K562 (cell line): ENCODE results near the gene ASMTL. TPM values are rescaled to one million over a fixed set of nuclear protein-coding genes. Genes with fewer than 3 reads are reported as not detected.
"Not testable (repeated sequence)": the region's sequence is repeated elsewhere in the genome, so short reads cannot be mapped to it uniquely, and the experiment has no call there.

ENCODE experiments used
- ATAC-seq: fragments of 200-7000 bp; cut with Tn5 transposase; 3 replicates; pipeline ENCODE4 v1.9.1; 2020; ENCODE audit warnings: moderate library complexity
- BruUV-seq: library from RNA; stranded (reverse); fragments of 400-500 nt; replicated peaks from 2 replicates; lab custom pipeline; 2021; lab: Mats Ljungman, UMichigan
- CTCF ChIA-PET: fragments of 300-600 bp; formaldehyde crosslinking; extraction: SDS; loops from one replicate; lab custom pipeline; 2021; ENCODE audit warnings: low intra/inter-chr PET ratio; lab: Yijun Ruan, JAX
- POLR2A ChIA-PET: fragments of 300-600, 350-650 bp; sonication (Branson Sonifier 250); formaldehyde crosslinking; extraction: SDS; loops from one replicate; lab custom pipeline; 2021; ENCODE audit warnings: antibody characterized with exemption, inconsistent platforms; lab: Yijun Ruan, JAX
- DNase-seq, 4 experiments: peaks; one replicate each; pipeline versions ENCODE4 v3.0.0 to v3.0.0-alpha.2; 2011 to 2018; ENCODE audit warnings: low spot score in 3 of 4, mixed read lengths in 3 of 4; ENCODE audit errors: extremely low read depth in 1 of 4
- FAIRE-seq: peaks from 2 replicates; lab custom pipeline; 2011; peaks lifted over from hg19 to GRCh38; lab: Jason Lieb, UNC
- H2AFZ ChIP-seq: 2 replicates; pipeline ENCODE4 v1.6.0; 2011; ENCODE audit warnings: low read depth, low read length, control low read depth, inconsistent platforms
- H3K27ac ChIP-seq: fragments of 200-600 bp; 3 replicates; pipeline ENCODE4 v1.8.0; 2011; ENCODE audit warnings: low read depth, mild to moderate bottlenecking, control low read depth, inconsistent platforms, low read length, moderate library complexity, mixed read lengths; ENCODE audit errors: extremely low read depth
- H3K27me3 ChIP-seq, 2 experiments: fragments of 300-600 bp in 1 of 2; 2 replicates in 1 of 2; 3 replicates in 1 of 2; pipeline versions ENCODE4 v1.6.0 to v1.8.0; 2011; ENCODE audit warnings: inconsistent platforms in 2 of 2, low read length in 2 of 2, mild to moderate bottlenecking in 1 of 2, mixed read lengths in 1 of 2, moderate library complexity in 1 of 2; ENCODE audit not compliant: control insufficient read depth in 2 of 2, insufficient read depth in 2 of 2
- H3K36me3 ChIP-seq: fragments of 300-600 bp; 3 replicates; pipeline ENCODE4 v1.8.0; 2011; ENCODE audit warnings: mild to moderate bottlenecking, low read length, inconsistent platforms; ENCODE audit not compliant: control insufficient read depth, insufficient read depth
- H3K4me1 ChIP-seq, 2 experiments: fragments of 200-600 bp in 1 of 2; replicated peaks in 1 of 2; 2 replicates in 1 of 2; 3 replicates in 1 of 2; pipeline versions ENCODE4 v1.5.1 to v1.8.0; 2011; ENCODE audit warnings: inconsistent platforms in 2 of 2, low read length in 2 of 2, mild to moderate bottlenecking in 1 of 2, mixed read lengths in 1 of 2, moderate library complexity in 1 of 2; ENCODE audit not compliant: control insufficient read depth in 2 of 2, insufficient read depth in 2 of 2
- H3K4me2 ChIP-seq: 2 replicates; pipeline ENCODE4 v1.6.1; 2011; ENCODE audit warnings: low read length, control low read depth, inconsistent platforms, mixed read lengths; ENCODE audit not compliant: insufficient read depth
- H3K4me3 ChIP-seq: fragments of 200-600 bp; sonication (generic), shearing (Covaris generic); 2 replicates; pipeline ENCODE4 v1.5.1; 2016; ENCODE audit warnings: control low read depth, inconsistent platforms
- H3K79me2 ChIP-seq: fragments of 200-600 bp; 3 replicates; pipeline ENCODE4 v1.8.0; 2011; ENCODE audit warnings: low read length, inconsistent platforms; ENCODE audit not compliant: control insufficient read depth, insufficient read depth
- H3K9ac ChIP-seq, 2 experiments: 2 replicates each; pipeline versions ENCODE4 v1.6.0 to v1.6.1; 2011; ENCODE audit warnings: low read depth in 2 of 2, low read length in 2 of 2, control low read depth in 1 of 2, inconsistent platforms in 1 of 2, mild to moderate bottlenecking in 1 of 2, mixed read lengths in 1 of 2; ENCODE audit not compliant: insufficient read depth in 1 of 2
- H3K9me1 ChIP-seq: one replicate; pipeline ENCODE4 v1.6.0; 2011; ENCODE audit warnings: inconsistent platforms, mild to moderate bottlenecking, low read length, moderate library complexity; ENCODE audit not compliant: control insufficient read depth, insufficient read depth
- H3K9me3 ChIP-seq: replicated peaks from 2 replicates; pipeline ENCODE4 v1.5.1; 2011; ENCODE audit warnings: low read depth, low read length, inconsistent platforms; ENCODE audit not compliant: control insufficient read depth, insufficient read depth
- H4K20me1 ChIP-seq: replicated peaks from 2 replicates; pipeline ENCODE4 v1.6.1; 2011; ENCODE audit warnings: low read length, inconsistent platforms, mixed read lengths; ENCODE audit not compliant: control insufficient read depth, insufficient read depth
- MAX ChIP-seq: sonication (generic); formaldehyde crosslinking; IDR thresholded peaks from 2 replicates; pipeline ENCODE4 v1.9.0; 2022; ENCODE audit warnings: mild to moderate bottlenecking, missing genetic modification reagents
- USF1 ChIP-seq: sonication (generic); formaldehyde crosslinking; IDR thresholded peaks from 2 replicates; pipeline ENCODE4 v1.9.0; 2022; ENCODE audit warnings: mild to moderate bottlenecking, missing genetic modification reagents
- YY1 ChIP-seq, 3 experiments: IDR thresholded peaks; 2 replicates each; pipeline ENCODE4 v1.6.1; 2011; ENCODE audit warnings: low read length in 2 of 3, mild to moderate bottlenecking in 2 of 3, moderate library complexity in 2 of 3, borderline replicate concordance in 1 of 3, control low read depth in 1 of 3, low read depth in 1 of 3; ENCODE audit not compliant: insufficient read depth in 3 of 3, insufficient replicate concordance in 2 of 3, control insufficient read depth in 1 of 3, insufficient read length in 1 of 3; ENCODE audit errors: extremely low read depth in 1 of 3
- ZNF143 ChIP-seq: sonication (generic); formaldehyde crosslinking; IDR thresholded peaks from 2 replicates; pipeline ENCODE4 v1.9.0; 2022; ENCODE audit warnings: mild to moderate bottlenecking, missing genetic modification reagents
- WGBS: fragments of 100-300 bp; shearing (Covaris generic); methylation state at CpG from one replicate; pipeline ENCODE4 v1.1.6; 2016; ENCODE audit warnings: low coverage, mixed read lengths; ENCODE audit not compliant: insufficient coverage; ENCODE audit errors: missing lambda C conversion rate; 5-methylcytosine and 5-hydroxymethylcytosine counted together
- in situ Hi-C: fragments of 300-500 bp; cut with MboI; formaldehyde crosslinking; loops from 4 replicates; pipeline ENCODE4 v1.15.0; 2018; ENCODE audit warnings: inconsistent platforms, mixed read lengths
- intact Hi-C: fragments of 100-400 bp; cut with micrococcal nuclease; formaldehyde crosslinking; loops from 2 replicates; pipeline ENCODE4 v1.14.2; 2022
- polyA plus RNA-seq, 8 experiments: library from polyadenylated mRNA; depleted of rRNA in 4 of 8; stranded (reverse) in 5 of 8; unstranded in 3 of 8; fragments of >200 nt; fragmentation: Nextera tagmentation in 2 of 8; fragmentation: Illumina TruSeq in 1 of 8; extraction: Ambion mirVana in 2 of 8; extraction: Trizol in 1 of 8; gene quantifications; 2 replicates each; pipeline versions ENCODE4 v1.2.1 to v1.2.3, GENCODE V29; 2011 to 2014; ENCODE audit warnings: inconsistent platforms in 1 of 8, missing spikeins in 1 of 8
- total RNA-seq, 7 experiments: library from RNA; depleted of rRNA in 6 of 7; stranded (reverse); fragments of >200 nt in 6 of 7; fragmentation: Illumina TruSeq in 2 of 7; extraction: Trizol in 2 of 7; gene quantifications; 2 replicates each; pipeline versions ENCODE4 v1.2.1 to v1.2.3, GENCODE V29; 2011 to 2021; ENCODE audit warnings: low replicate concordance in 1 of 7

Gene ASMTL
- total and polyA plus RNA-seq, 9 of the 15 experiments (the other 6 are each of a cell fraction or from before 2014, with no cell fraction given), result 0.56 to 20.6 (median 7.6) TPM

- 97% methylated on average over 5 of the region's 5 CpGs for WGBS
- peaks cover 16% of the 10 kb centered on the region for H3K79me2 ChIP-seq
- in situ Hi-C loops, H3K27ac ChIP-seq, intact Hi-C loops, H3K36me3 ChIP-seq, ATAC-seq, DNase-seq, BruUV-seq, FAIRE-seq, H3K9me1 ChIP-seq, CTCF ChIA-PET, H2AFZ ChIP-seq, H3K4me1 ChIP-seq, H3K27me3 ChIP-seq, H3K9ac ChIP-seq, H3K4me3 ChIP-seq, H3K4me2 ChIP-seq, POLR2A ChIA-PET, H3K9me3 ChIP-seq, H4K20me1 ChIP-seq: not testable (repeated sequence)
- TF ChIP-seq ZNF143 (CRISPR knock-in tag), result peak; percentile 41; the same call in 1 of the 2 replicates
- peak in 2 of 3 experiments; percentile 43 to 55 for TF ChIP-seq YY1 (IDR thresholded peaks at IDR 0.05; ENCODE audit: borderline replicate concordance in 1 of 3, control insufficient read depth in 1 of 3, extremely low read depth in 1 of 3, insufficient read depth in 3 of 3, insufficient read length in 1 of 3, insufficient replicate concordance in 2 of 3, low read depth in 1 of 3, low read length in 2 of 3)
- 0 out of 2 replicates have a peak, but pooled peaks have one; percentile 32 for TF ChIP-seq MAX (CRISPR knock-in tag)
- TF ChIP-seq USF1 (CRISPR knock-in tag), result 0 out of 2 replicates have a peak, but pooled peaks have one; percentile 25
Measured at GRCh38 chrX:1448573-1449001, 4.1 kb downstream of the ASMTL start.
